Activated CD8-positive, alpha-beta memory T cell treated with anti-CD3 and anti-CD28 coated beads, Interleukin-2, amount 10 ng/mL, durations not matched to agents 7 days and 5 days (primary cell): ENCODE data around the gene GNLY. TPM values are rescaled to one million over a fixed set of nuclear protein-coding genes. Genes with fewer than 3 reads are reported as not detected.

Experiments used
- ATAC-seq: fragments of 150-1000 bp; cut with Tn5 transposase; one replicate; pipeline ENCODE4 v1.10.0; 2021; ENCODE audit warnings: moderate library complexity
- CTCF ChIA-PET: fragments of 350-600 bp; sonication (Branson Sonifier 250); formaldehyde crosslinking; loops from one replicate; lab custom pipeline; 2021; ENCODE audit warnings: antibody characterized with exemption; lab: Charles Lee
- DNase-seq: peaks from one replicate; pipeline ENCODE4 v3.0.0-alpha.2; 2020
- H3K27ac Mint-ChIP-seq: one replicate; pipeline ENCODE4 v1.8.0; 2021; ENCODE audit warnings: mild to moderate bottlenecking, mixed read lengths
- H3K27me3 Mint-ChIP-seq: one replicate; pipeline ENCODE4 v1.8.0; 2021; ENCODE audit warnings: mixed read lengths
- H3K36me3 Mint-ChIP-seq: one replicate; pipeline ENCODE4 v1.8.0; 2021; ENCODE audit warnings: mild to moderate bottlenecking, mixed read lengths
- H3K4me1 Mint-ChIP-seq: one replicate; pipeline ENCODE4 v1.8.0; 2021; ENCODE audit warnings: mixed read lengths
- H3K4me3 Mint-ChIP-seq: one replicate; pipeline ENCODE4 v1.8.0; 2021; ENCODE audit warnings: mild to moderate bottlenecking, moderate library complexity, mixed read lengths
- H3K9me3 Mint-ChIP-seq: one replicate; pipeline ENCODE4 v1.8.0; 2022; ENCODE audit warnings: low read depth, mixed read lengths
- total RNA-seq, 2 experiments: library from RNA; stranded (reverse); gene quantifications; one replicate each; pipeline ENCODE4 v1.2.3, GENCODE V29; 2021

The GNLY gene
- total RNA-seq, 2 experiments from 2014 or later = 364 to 1,915 TPM

DNA sequence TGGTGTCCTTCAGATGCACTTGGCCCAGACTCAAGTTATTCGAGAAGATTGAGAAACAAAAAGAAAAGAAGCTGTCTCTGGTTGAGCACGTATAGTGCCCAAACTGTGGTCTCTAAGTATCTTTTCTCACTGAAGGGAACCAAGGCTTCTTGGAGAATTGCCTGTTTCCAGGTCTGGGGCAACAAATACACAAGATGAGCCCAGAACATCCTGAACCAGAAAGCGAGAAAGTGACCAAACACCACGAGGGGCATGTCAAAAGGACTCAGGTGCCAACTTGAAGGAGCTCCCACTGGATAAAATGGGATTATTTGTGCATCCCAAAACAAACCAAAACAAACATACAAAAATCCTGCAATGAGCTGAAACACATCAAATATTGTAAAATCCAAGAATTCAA is 46.0 kb downstream of the GNLY start:
- Mint-ChIP-seq H3K9me3 (no peaks in the 10 kb centered on the region), H3K36me3 (no peaks in the 10 kb centered on the region), H3K27me3 (peaks cover 82% of the 10 kb centered on the region), H3K27ac (no peak overlapping the region), H3K4me3 (no peak overlapping the region), H3K4me1 (no peaks in the 10 kb centered on the region)
- DNase-seq (no peak), ATAC-seq (no peak)
- CTCF ChIA-PET = interaction anchor here (1.3 to 3.6 kb wide), 3 partner anchors 10 to 16 kb away, joined by 3 to 20 read pairs (median 18); no protein-coding TSS in a partner anchor

GRCh38 chr2:85741211-85741832 is 47.2 kb downstream of the GNLY start:
- Mint-ChIP-seq H3K36me3 (no peaks in the 10 kb centered on the region), H3K9me3 (no peaks in the 10 kb centered on the region), H3K27ac (no peak overlapping the region), H3K4me1 (no peaks in the 10 kb centered on the region), H3K27me3 (peaks cover 82% of the 10 kb centered on the region), H3K4me3 (no peak overlapping the region)
- DNase-seq (no peak), ATAC-seq (no peak)
- CTCF ChIA-PET = interaction anchor here (0.6 to 3.6 kb wide), 8 partner anchors 8 to 86 kb away, joined by 3 to 20 read pairs (median 3); no protein-coding TSS in a partner anchor

DNA sequence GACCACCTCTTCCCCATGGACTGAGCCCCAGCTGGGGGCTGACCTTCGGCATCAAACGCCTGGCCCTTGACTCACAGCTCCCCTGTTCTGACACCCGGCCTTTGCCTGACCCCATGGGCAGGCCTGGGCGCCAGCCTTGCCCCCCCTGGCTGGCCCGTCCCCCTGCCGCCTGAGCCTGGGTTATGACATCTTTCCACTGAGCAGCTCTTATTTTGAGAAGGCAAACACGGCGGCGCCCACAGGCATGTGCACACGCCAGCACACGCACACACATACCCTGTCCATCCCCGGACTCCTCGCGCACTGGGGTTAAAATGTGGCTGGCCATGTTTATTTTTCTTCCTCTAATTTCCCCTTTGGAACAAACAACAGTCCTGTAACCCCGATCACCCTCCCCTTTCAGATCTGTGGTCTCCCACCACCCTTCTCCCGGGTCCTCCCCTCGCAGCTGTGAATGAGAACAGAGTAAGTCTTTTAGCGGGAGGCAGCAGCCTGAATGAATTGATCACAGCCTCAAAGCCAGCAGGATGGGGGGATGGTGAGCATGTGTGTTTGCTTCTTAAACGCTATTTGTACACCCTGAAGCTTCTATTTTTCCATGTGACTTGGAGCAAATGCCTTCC is 47.8 kb downstream of the GNLY start:
- CTCF ChIA-PET = interaction anchor here (0.6 to 3.6 kb wide), 8 partner anchors 8 to 86 kb away, joined by 3 to 20 read pairs (median 3); no protein-coding TSS in a partner anchor
- Mint-ChIP-seq H3K4me3 (no peak overlapping the region), H3K9me3 (no peaks in the 10 kb centered on the region), H3K36me3 (no peaks in the 10 kb centered on the region), H3K4me1 (no peaks in the 10 kb centered on the region), H3K27me3 (peaks cover 83% of the 10 kb centered on the region), H3K27ac (no peak overlapping the region)
- ATAC-seq (no peak), DNase-seq (no peak)

DNA sequence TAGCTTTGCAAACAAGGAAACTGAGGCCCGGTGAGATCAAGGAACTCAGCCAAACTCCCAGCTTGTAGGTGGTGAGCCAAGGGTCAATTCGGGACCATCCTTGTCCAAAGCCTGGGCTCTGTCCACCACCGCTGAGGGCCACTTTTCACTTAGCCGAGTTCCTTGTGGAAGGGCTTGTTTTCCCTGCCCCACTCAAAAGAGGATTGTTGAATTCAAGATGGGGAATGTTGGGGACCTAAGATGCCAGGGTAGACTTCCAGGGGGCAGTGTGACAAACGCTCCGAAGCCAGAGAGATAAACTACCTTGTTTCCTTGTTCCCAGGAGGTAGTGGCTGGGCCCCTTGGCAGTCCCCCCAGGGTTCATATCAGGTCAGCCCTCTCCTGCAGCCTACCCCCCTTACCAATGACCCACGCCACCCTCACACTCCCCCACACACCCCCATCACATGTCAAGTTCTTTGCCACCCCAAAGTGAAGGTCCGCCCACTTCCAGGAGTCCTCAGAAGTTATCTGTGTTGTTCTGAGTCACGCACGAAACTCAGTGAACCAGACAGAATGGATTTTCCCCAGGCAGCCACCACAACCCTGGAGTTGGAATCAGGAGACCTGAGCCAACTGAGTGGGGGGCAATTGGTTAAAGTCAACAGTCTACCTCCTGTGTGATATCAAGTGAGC is 49.3 kb downstream of the GNLY start:
- no peak overlapping the region for H3K27ac Mint-ChIP-seq
- CTCF ChIA-PET = interaction anchor here (1.3 to 10.9 kb wide), 4 partner anchors 8 to 71 kb away, joined by 3 to 130 read pairs (median 8); no protein-coding TSS in a partner anchor
- no peaks in the 10 kb centered on the region for H3K4me1 Mint-ChIP-seq
- DNase-seq (no peak), ATAC-seq (no peak)
- no peak overlapping the region for H3K4me3 Mint-ChIP-seq
- H3K9me3 Mint-ChIP-seq = no peaks in the 10 kb centered on the region
- H3K36me3 Mint-ChIP-seq = no peaks in the 10 kb centered on the region
- peaks cover 88% of the 10 kb centered on the region for H3K27me3 Mint-ChIP-seq

DNA sequence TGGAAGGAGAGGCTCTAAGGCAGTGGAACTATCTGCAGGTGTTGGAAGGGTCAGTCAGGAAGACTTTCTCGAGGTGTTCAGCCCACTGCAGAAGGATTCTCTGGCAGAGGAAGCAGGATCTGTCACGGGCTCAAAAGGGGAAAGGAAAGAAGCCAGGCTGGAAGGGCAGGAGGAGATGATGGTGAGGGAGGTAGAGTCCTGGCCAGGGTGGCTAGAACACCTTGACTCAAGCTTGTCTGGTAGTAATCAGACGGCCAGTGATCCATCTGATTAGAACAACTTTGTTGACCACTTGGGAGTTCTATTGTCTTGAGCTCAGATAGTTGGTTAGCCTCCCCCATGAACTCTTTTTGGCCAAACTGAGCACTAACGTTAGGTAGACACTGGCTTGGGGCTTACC is 49.9 kb downstream of the GNLY start:
- CTCF ChIA-PET = interaction anchor here (1.3 to 10.9 kb wide), 2 partner anchors 40 to 70 kb away, joined by 3 to 130 read pairs; no protein-coding TSS in a partner anchor
- Mint-ChIP-seq H3K4me1 (no peaks in the 10 kb centered on the region), H3K4me3 (no peak overlapping the region), H3K9me3 (no peaks in the 10 kb centered on the region), H3K27ac (no peak overlapping the region), H3K27me3 (peaks cover 84% of the 10 kb centered on the region), H3K36me3 (no peaks in the 10 kb centered on the region)
- ATAC-seq (no peak), DNase-seq (no peak)

- Mint-ChIP-seq H3K9me3 (no peaks in the 10 kb centered on the region), H3K27ac (no peak overlapping the region), H3K36me3 (no peaks in the 10 kb centered on the region), H3K27me3 (peaks cover 76% of the 10 kb centered on the region), H3K4me1 (no peaks in the 10 kb centered on the region), H3K4me3 (no peak overlapping the region)
- DNase-seq = no peak
- ATAC-seq = no peak
- CTCF ChIA-PET = interaction anchor here (0.8 to 10.9 kb wide), 6 partner anchors 8 to 108 kb away, joined by 3 to 130 read pairs (median 4); no protein-coding TSS in a partner anchor
Observed at GRCh38 chr2:85744741-85745601, 50.8 kb downstream of the GNLY start.

GRCh38 chr2:85745619-85746018 is 51.5 kb downstream of the GNLY start:
- H3K27ac Mint-ChIP-seq = no peak overlapping the region
- no peak for ATAC-seq
- H3K4me1 Mint-ChIP-seq = no peaks in the 10 kb centered on the region
- no peak for DNase-seq
- peaks cover 75% of the 10 kb centered on the region for H3K27me3 Mint-ChIP-seq
- CTCF ChIA-PET = interaction anchor here (0.8 to 10.9 kb wide), 5 partner anchors 8 to 108 kb away, joined by 3 to 130 read pairs (median 6); no protein-coding TSS in a partner anchor
- H3K4me3 Mint-ChIP-seq = no peak overlapping the region
- no peaks in the 10 kb centered on the region for H3K36me3 Mint-ChIP-seq
- no peaks in the 10 kb centered on the region for H3K9me3 Mint-ChIP-seq

- CTCF ChIA-PET = interaction anchor here (1.4 to 10.9 kb wide), 4 partner anchors 10 to 333 kb away, joined by 3 to 130 read pairs (median 7); no protein-coding TSS in a partner anchor
- Mint-ChIP-seq H3K4me3 (no peak overlapping the region), H3K27me3 (peaks cover 76% of the 10 kb centered on the region), H3K36me3 (no peaks in the 10 kb centered on the region), H3K9me3 (no peaks in the 10 kb centered on the region), H3K4me1 (no peaks in the 10 kb centered on the region), H3K27ac (no peak overlapping the region)
- no peak for ATAC-seq
- no peak for DNase-seq
Observed at GRCh38 chr2:85746321-85747004, 52.3 kb downstream of the GNLY start.

GRCh38 chr2:85747441-85747840 is 53.3 kb downstream of the GNLY start:
- Mint-ChIP-seq H3K27ac (no peak overlapping the region), H3K36me3 (no peaks in the 10 kb centered on the region), H3K4me3 (no peak overlapping the region), H3K27me3 (peaks cover 76% of the 10 kb centered on the region), H3K9me3 (no peaks in the 10 kb centered on the region), H3K4me1 (no peaks in the 10 kb centered on the region)
- DNase-seq (no peak), ATAC-seq (no peak)
- CTCF ChIA-PET = interaction anchor here (0.7 to 10.9 kb wide), 4 partner anchors 11 to 943 kb away, joined by 3 to 130 read pairs (median 4); no protein-coding TSS in a partner anchor

- no peak for DNase-seq
Observed at GRCh38 chr2:85748039-85748734, 54.0 kb downstream of the GNLY start.

More at GRCh38 chr2:85748039-85748734, 54.0 kb downstream of the GNLY start:
- no peak overlapping the region for H3K4me3 Mint-ChIP-seq
- no peaks in the 10 kb centered on the region for H3K9me3 Mint-ChIP-seq
- ATAC-seq = no peak
- CTCF ChIA-PET = interaction anchor here (0.6 to 10.9 kb wide), 7 partner anchors 8 to 331 kb away, joined by 3 to 130 read pairs (median 18); no protein-coding TSS in a partner anchor
- peaks cover 78% of the 10 kb centered on the region for H3K27me3 Mint-ChIP-seq
- H3K27ac Mint-ChIP-seq = no peak overlapping the region
- H3K36me3 Mint-ChIP-seq = no peaks in the 10 kb centered on the region
- peaks cover 3% of the 10 kb centered on the region for H3K4me1 Mint-ChIP-seq
